Measurements from ENCODE around the gene SGF29.
"Not testable (repeated sequence)": the region's sequence is repeated elsewhere in the genome, so short reads cannot be mapped to it uniquely, and the experiment has no call there.

DNA sequence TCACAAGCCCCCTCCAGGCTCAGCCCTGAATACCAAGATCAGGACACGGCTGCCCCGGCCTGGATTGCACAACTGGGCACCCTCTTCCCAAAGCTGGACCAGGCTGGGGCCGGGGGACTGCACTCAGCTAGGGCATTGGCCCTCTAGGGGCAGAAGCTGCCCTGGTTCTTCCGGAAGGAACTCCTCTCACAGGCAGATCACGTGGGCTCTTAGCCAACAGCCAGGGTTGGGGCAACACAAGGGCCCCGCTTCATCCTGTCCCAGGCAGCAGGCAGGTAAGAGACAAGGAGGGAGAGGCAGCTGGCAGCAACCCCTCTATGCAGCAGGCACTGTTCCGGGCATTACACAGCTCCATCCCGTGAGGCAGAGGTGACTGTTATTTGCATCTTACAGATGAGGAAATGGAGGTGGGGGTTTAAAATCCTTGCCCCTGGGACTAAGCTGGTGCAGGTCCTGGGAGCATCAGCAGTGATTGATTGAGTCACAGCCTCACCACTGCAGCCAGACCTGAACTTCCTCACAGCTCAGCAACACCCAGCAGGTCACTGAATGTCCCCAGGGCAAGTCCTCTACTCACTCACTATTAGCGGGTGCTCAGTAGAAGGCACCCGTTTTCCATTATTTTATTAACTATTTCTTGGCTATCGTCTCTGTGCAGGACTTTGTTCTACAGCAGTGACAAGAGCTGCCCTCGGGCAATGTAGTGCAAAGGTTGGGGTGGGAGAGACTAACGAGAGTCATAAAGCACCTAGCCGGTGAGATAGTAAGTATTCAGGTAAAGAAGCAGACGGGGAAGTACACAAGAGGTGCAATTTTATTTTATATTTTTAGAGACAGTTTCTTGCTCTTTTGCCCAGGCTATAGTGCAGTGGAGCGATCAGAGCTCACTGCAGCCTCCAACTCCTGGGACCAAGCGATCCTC lies 58.9 kb downstream of the SGF29 start:
- TF ChIP-seq, protein P1, sequence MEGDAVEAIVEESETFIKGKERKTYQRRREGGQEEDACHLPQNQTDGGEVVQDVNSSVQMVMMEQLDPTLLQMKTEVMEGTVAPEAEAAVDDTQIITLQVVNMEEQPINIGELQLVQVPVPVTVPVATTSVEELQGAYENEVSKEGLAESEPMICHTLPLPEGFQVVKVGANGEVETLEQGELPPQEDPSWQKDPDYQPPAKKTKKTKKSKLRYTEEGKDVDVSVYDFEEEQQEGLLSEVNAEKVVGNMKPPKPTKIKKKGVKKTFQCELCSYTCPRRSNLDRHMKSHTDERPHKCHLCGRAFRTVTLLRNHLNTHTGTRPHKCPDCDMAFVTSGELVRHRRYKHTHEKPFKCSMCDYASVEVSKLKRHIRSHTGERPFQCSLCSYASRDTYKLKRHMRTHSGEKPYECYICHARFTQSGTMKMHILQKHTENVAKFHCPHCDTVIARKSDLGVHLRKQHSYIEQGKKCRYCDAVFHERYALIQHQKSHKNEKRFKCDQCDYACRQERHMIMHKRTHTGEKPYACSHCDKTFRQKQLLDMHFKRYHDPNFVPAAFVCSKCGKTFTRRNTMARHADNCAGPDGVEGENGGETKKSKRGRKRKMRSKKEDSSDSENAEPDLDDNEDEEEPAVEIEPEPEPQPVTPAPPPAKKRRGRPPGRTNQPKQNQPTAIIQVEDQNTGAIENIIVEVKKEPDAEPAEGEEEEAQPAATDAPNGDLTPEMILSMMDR (IDR thresholded peaks at IDR 0.05; ENCODE audit: insufficient read depth, low read length, poor library complexity, severe bottlenecking), result not testable (repeated sequence)
- not testable (repeated sequence) for TF ChIP-seq EZH2phosphoT487 (conservative IDR thresholded peaks at IDR 0.05; ENCODE audit: low read length)

Measured in SU-DHL-6 (cell line).